ENCODE results near the gene KIFBP. TPM values are rescaled to one million over a fixed set of nuclear protein-coding genes. Genes with fewer than 3 reads are reported as not detected.
"Not testable (repeated sequence)": the region's sequence is repeated elsewhere in the genome, so short reads cannot be mapped to it uniquely, and the experiment has no call there.

Gene KIFBP
- 17.5 TPM for polyA plus RNA-seq (2013, experiment 1 of 2)
- polyA plus RNA-seq (2013, experiment 2 of 2): 16.8 TPM

GRCh38 chr10:68988530-68989316, at the start of gene KIFBP:
Gene KIFBP, plus strand, starts transcription at chr10:68988803. Its CDS starts 30 bp downstream, at chr10:68988833.
- Histone ChIP-seq H3K4me1 (ENCODE audit: control insufficient read depth in 2 of 2, insufficient read depth in 1 of 2, low read depth in 1 of 2, low read length in 2 of 2) (peaks cover 0 to 1% of the 10 kb centered on the region in 2 donors), H2AFZ (ENCODE audit: low read length) (peak within 1 kb of the TSS; percentile 91), H2BK120ac (ENCODE audit: low read depth, low read length) (peak within 1 kb of the TSS; percentile 69), H3K4me3 (ENCODE audit: low read length in 2 of 2) (peak within 1 kb of the TSS; percentile 68 to 96), H2BK15ac (ENCODE audit: low read length) (peak within 1 kb of the TSS; percentile 52), H4K8ac (ENCODE audit: low read depth, low read length) (no peak within 1 kb of the TSS), H3K14ac (ENCODE audit: low read length) (peak within 1 kb of the TSS; percentile 48), H4K91ac (ENCODE audit: low read depth, low read length, poor library complexity) (no peak within 1 kb of the TSS), H2BK5ac (ENCODE audit: low read length) (peak within 1 kb of the TSS; percentile 85), H3K4ac (ENCODE audit: low read length) (no peak within 1 kb of the TSS), H3K79me1 (ENCODE audit: low read depth, low read length) (peaks cover 7% of the 10 kb centered on the region), H3K9ac (ENCODE audit: low read depth, low read length, poor library complexity) (peak within 1 kb of the TSS; percentile 90), H3K23ac (ENCODE audit: low read depth, low read length, poor library complexity) (peak within 1 kb of the TSS; percentile 98), H3K27ac (replicated peaks; ENCODE audit: low read length) (peak within 1 kb of the TSS; percentile 84), H2AK5ac (ENCODE audit: low read depth, low read length) (peak within 1 kb of the TSS; percentile 5), H2BK12ac (ENCODE audit: low read length) (no peak within 1 kb of the TSS), H3K18ac (ENCODE audit: low read length) (peak within 1 kb of the TSS; percentile 93), H3K36me3 (replicated peaks in 1 of 2; ENCODE audit: control insufficient read depth in 2 of 2, insufficient read depth in 2 of 2, low read length in 2 of 2) (peaks cover 4 to 66% of the 10 kb centered on the region in 2 donors), H3K27me3 (ENCODE audit: control insufficient read depth in 3 of 3, insufficient read depth in 3 of 3, low read depth in 1 of 3, low read length in 3 of 3) (no peaks in the 10 kb centered on the region), H3K4me2 (ENCODE audit: insufficient read depth, low read length, poor library complexity, severe bottlenecking) (peak within 1 kb of the TSS; percentile 83), H3K9me3 (replicated peaks in 1 of 2; ENCODE audit: control insufficient read depth in 2 of 2, insufficient read depth in 1 of 2, low read depth in 1 of 2, low read length in 2 of 2) (no peaks in the 10 kb centered on the region)
- DNase-seq (ENCODE audit: low spot score): peak; percentile 95
- no CpG with 5 or more reads among the region's 62 CpGs for WGBS, 2 donors (ENCODE audit: extremely low coverage in 2 of 2, insufficient read length in 2 of 2, insufficient replicate concordance in 1 of 2)

GRCh38 chr10:68938884-68939283, 49.7 kb upstream of the KIFBP start:
- Histone ChIP-seq H3K79me1 (ENCODE audit: low read depth, low read length) (no peaks in the 10 kb centered on the region), H3K4ac (ENCODE audit: low read length) (no peak overlapping the region), H3K27ac (replicated peaks; ENCODE audit: low read length) (no peak overlapping the region), H2BK15ac (ENCODE audit: low read length) (no peak overlapping the region), H3K14ac (ENCODE audit: low read length) (no peak overlapping the region), H3K18ac (ENCODE audit: low read length) (no peak overlapping the region), H2AK5ac (ENCODE audit: low read depth, low read length) (no peak overlapping the region), H3K4me3 (ENCODE audit: low read length in 2 of 2) (no peak overlapping the region), H3K27me3 (ENCODE audit: control insufficient read depth in 3 of 3, insufficient read depth in 3 of 3, low read depth in 1 of 3, low read length in 3 of 3) (no peaks in the 10 kb centered on the region), H4K91ac (ENCODE audit: low read depth, low read length, poor library complexity) (no peak overlapping the region), H2BK5ac (ENCODE audit: low read length) (no peak overlapping the region), H3K36me3 (replicated peaks in 1 of 2; ENCODE audit: control insufficient read depth in 2 of 2, insufficient read depth in 2 of 2, low read length in 2 of 2) (peaks cover 8 to 96% of the 10 kb centered on the region in 2 donors), H2AFZ (ENCODE audit: low read length) (no peak overlapping the region), H2BK120ac (ENCODE audit: low read depth, low read length) (no peak overlapping the region), H3K9ac (ENCODE audit: low read depth, low read length, poor library complexity) (no peak overlapping the region), H3K23ac (ENCODE audit: low read depth, low read length, poor library complexity) (no peak overlapping the region), H3K9me3 (replicated peaks in 1 of 2; ENCODE audit: control insufficient read depth in 2 of 2, insufficient read depth in 1 of 2, low read depth in 1 of 2, low read length in 2 of 2) (no peaks in the 10 kb centered on the region), H3K4me2 (ENCODE audit: insufficient read depth, low read length, poor library complexity, severe bottlenecking) (no peak overlapping the region), H3K4me1 (ENCODE audit: control insufficient read depth in 2 of 2, insufficient read depth in 1 of 2, low read depth in 1 of 2, low read length in 2 of 2) (no peaks in the 10 kb centered on the region), H2BK12ac (ENCODE audit: low read length) (no peak overlapping the region), H4K8ac (ENCODE audit: low read depth, low read length) (no peak overlapping the region)
- DNase-seq (ENCODE audit: low spot score): no peak
- no CpG with 5 or more reads among the region's 2 CpGs for WGBS, 2 donors (ENCODE audit: extremely low coverage in 2 of 2, insufficient read length in 2 of 2, insufficient replicate concordance in 1 of 2)

GRCh38 chr10:68940917-68941316, 47.7 kb upstream of the KIFBP start:
- not testable (repeated sequence) for H3K18ac ChIP-seq (ENCODE audit: low read length); H3K27me3 ChIP-seq (ENCODE audit: control insufficient read depth in 3 of 3, insufficient read depth in 3 of 3, low read depth in 1 of 3, low read length in 3 of 3); H2BK12ac ChIP-seq (ENCODE audit: low read length); H3K4me3 ChIP-seq (ENCODE audit: low read length in 2 of 2); H3K79me1 ChIP-seq (ENCODE audit: low read depth, low read length); H2BK15ac ChIP-seq (ENCODE audit: low read length); H2AFZ ChIP-seq (ENCODE audit: low read length); H4K91ac ChIP-seq (ENCODE audit: low read depth, low read length, poor library complexity); H3K9me3 ChIP-seq (replicated peaks in 1 of 2; ENCODE audit: control insufficient read depth in 2 of 2, insufficient read depth in 1 of 2, low read depth in 1 of 2, low read length in 2 of 2); H3K14ac ChIP-seq (ENCODE audit: low read length); H4K8ac ChIP-seq (ENCODE audit: low read depth, low read length); H2BK5ac ChIP-seq (ENCODE audit: low read length); H3K9ac ChIP-seq (ENCODE audit: low read depth, low read length, poor library complexity); H3K4me1 ChIP-seq (ENCODE audit: control insufficient read depth in 2 of 2, insufficient read depth in 1 of 2, low read depth in 1 of 2, low read length in 2 of 2); H2BK120ac ChIP-seq (ENCODE audit: low read depth, low read length); H3K23ac ChIP-seq (ENCODE audit: low read depth, low read length, poor library complexity); H3K4me2 ChIP-seq (ENCODE audit: insufficient read depth, low read length, poor library complexity, severe bottlenecking); H2AK5ac ChIP-seq (ENCODE audit: low read depth, low read length); H3K27ac ChIP-seq (replicated peaks; ENCODE audit: low read length); DNase-seq (ENCODE audit: low spot score); H3K4ac ChIP-seq (ENCODE audit: low read length)
- H3K36me3 ChIP-seq (replicated peaks in 1 of 2; ENCODE audit: control insufficient read depth in 2 of 2, insufficient read depth in 2 of 2, low read length in 2 of 2): peaks cover 8 to 95% of the 10 kb centered on the region in 2 donors

- Histone ChIP-seq H3K4me2 (ENCODE audit: insufficient read depth, low read length, poor library complexity, severe bottlenecking) (no peak overlapping the region), H3K79me1 (ENCODE audit: low read depth, low read length) (no peaks in the 10 kb centered on the region), H3K27me3 (ENCODE audit: control insufficient read depth in 3 of 3, insufficient read depth in 3 of 3, low read depth in 1 of 3, low read length in 3 of 3) (no peaks in the 10 kb centered on the region), H3K18ac (ENCODE audit: low read length) (no peak overlapping the region), H4K8ac (ENCODE audit: low read depth, low read length) (no peak overlapping the region), H3K14ac (ENCODE audit: low read length) (no peak overlapping the region), H2AFZ (ENCODE audit: low read length) (no peak overlapping the region), H2AK5ac (ENCODE audit: low read depth, low read length) (no peak overlapping the region), H3K9me3 (replicated peaks in 1 of 2; ENCODE audit: control insufficient read depth in 2 of 2, insufficient read depth in 1 of 2, low read depth in 1 of 2, low read length in 2 of 2) (no peaks in the 10 kb centered on the region), H3K4ac (ENCODE audit: low read length) (no peak overlapping the region), H2BK15ac (ENCODE audit: low read length) (no peak overlapping the region), H3K36me3 (replicated peaks in 1 of 2; ENCODE audit: control insufficient read depth in 2 of 2, insufficient read depth in 2 of 2, low read length in 2 of 2) (peaks cover 7 to 57% of the 10 kb centered on the region in 2 donors), H3K23ac (ENCODE audit: low read depth, low read length, poor library complexity) (no peak overlapping the region), H3K27ac (replicated peaks; ENCODE audit: low read length) (no peak overlapping the region), H3K9ac (ENCODE audit: low read depth, low read length, poor library complexity) (no peak overlapping the region), H2BK120ac (ENCODE audit: low read depth, low read length) (no peak overlapping the region), H2BK12ac (ENCODE audit: low read length) (no peak overlapping the region), H4K91ac (ENCODE audit: low read depth, low read length, poor library complexity) (no peak overlapping the region), H3K4me1 (ENCODE audit: control insufficient read depth in 2 of 2, insufficient read depth in 1 of 2, low read depth in 1 of 2, low read length in 2 of 2) (no peaks in the 10 kb centered on the region), H3K4me3 (ENCODE audit: low read length in 2 of 2) (no peak overlapping the region), H2BK5ac (ENCODE audit: low read length) (no peak overlapping the region)
- DNase-seq (ENCODE audit: low spot score): no peak
- no CpG with 5 or more reads among the region's 3 CpGs for WGBS, 2 donors (ENCODE audit: extremely low coverage in 2 of 2, insufficient read length in 2 of 2, insufficient replicate concordance in 1 of 2)
Observed at GRCh38 chr10:68950598-68950997, 38.0 kb upstream of the KIFBP start.
